Left lung (tissue), 10 donors: ENCODE data around the gene ACOT7. TPM values are rescaled to one million over a fixed set of nuclear protein-coding genes. Genes with fewer than 3 reads are reported as not detected.

ENCODE experiments used
- ATAC-seq: fragments of 200-7000 bp; cut with Tn5 transposase; one replicate; pipeline ENCODE4 v1.9.1; 2020; ENCODE audit warnings: moderate library complexity
- DNase-seq, 4 donors: peaks; one replicate each; pipeline ENCODE4 v3.0.0-alpha.2; 2013 to 2020
- H3K27ac ChIP-seq, 2 donors: fragments of 200-600 bp; sonication (generic) in 1 of 2; one replicate each; pipeline versions ENCODE4 v1.5.0 to v1.8.0; 2020 to 2021
- H3K27me3 ChIP-seq, 2 donors: fragments of 200-600 bp; sonication (generic) in 1 of 2; one replicate each; pipeline versions ENCODE4 v1.5.0 to v1.8.0; 2020 to 2021
- H3K36me3 ChIP-seq, 2 donors: fragments of 200-600 bp; sonication (generic) in 1 of 2; one replicate each; pipeline versions ENCODE4 v1.5.0 to v1.8.0; 2020 to 2021
- H3K4me1 ChIP-seq, 2 donors: fragments of 200-600 bp; one replicate each; pipeline ENCODE4 v1.8.0; 2021
- H3K4me3 ChIP-seq, 2 donors: fragments of 200-600 bp; sonication (generic) in 1 of 2; one replicate each; pipeline versions ENCODE4 v1.5.0 to v1.8.0; 2020 to 2021; ENCODE audit warnings: mild to moderate bottlenecking in 1 of 2
- H3K9me3 ChIP-seq, 2 donors: fragments of 200-600 bp; sonication (generic) in 1 of 2; one replicate each; pipeline versions ENCODE4 v1.5.0 to v1.8.0; 2020 to 2021
- intact Hi-C, 2 donors: fragments of 100-400 bp; cut with DNase I; formaldehyde crosslinking; loops; one replicate each; pipeline versions ENCODE4 v1.11.2 to v1.14.2; 2022
- polyA plus RNA-seq, 6 donors: library from polyadenylated mRNA; unstranded; fragments of 120-200 nt; gene quantifications; one replicate each; pipeline ENCODE4 v1.2.1, GENCODE V29; 2013; ENCODE audit not compliant: insufficient read length in 6 of 6
- total RNA-seq, 2 donors: library from RNA; stranded (reverse); fragmentation: NEBNext Ultra II Directional; extraction: Animal tissue kit (Norgen Biotek cat#: 25700); gene quantifications; one replicate each; pipeline ENCODE4 v1.2.1, GENCODE V29; 2021
- TF ChIP-seq, protein P1 (sequence below), 2 donors: fragments of 200-600 bp; sonication (generic) in 1 of 2; IDR thresholded peaks; one replicate each; pipeline versions ENCODE4 v1.5.0 to v1.8.0; 2021; ENCODE audit warnings: antibody characterized with exemption in 2 of 2
- donor health status: DM: no; HTN: yes; CAD: no.
- donor health status: DM: no; HTN: no; CAD: no.

Gene ACOT7
- total and polyA plus RNA-seq, 8 donors = 13.1 to 30.1 (median 14.9) TPM

DNA sequence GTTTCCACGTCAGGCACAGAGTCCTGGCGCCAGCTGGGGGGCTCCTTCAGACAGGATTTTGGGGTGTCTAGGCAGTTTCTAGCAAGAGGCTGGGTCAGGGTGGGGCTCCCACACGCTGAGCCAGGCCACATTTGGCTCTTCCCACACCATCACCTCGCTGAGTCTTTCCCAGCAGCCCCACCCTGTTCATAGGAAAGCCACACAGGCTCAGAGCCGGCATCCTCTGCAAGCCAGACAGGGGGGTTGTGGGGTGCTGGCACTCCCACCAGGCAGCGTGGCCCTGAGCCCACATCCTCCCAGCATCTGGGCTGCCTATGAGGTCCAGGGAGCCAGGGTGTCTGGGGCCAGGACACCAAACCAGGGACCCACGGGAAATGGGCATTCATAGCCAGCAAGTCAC lies 129.9 kb downstream of the ACOT7 start:
- Histone ChIP-seq H3K4me3 (no peak overlapping the region), H3K27ac (no peak overlapping the region), H3K9me3 (no peaks in the 10 kb centered on the region), H3K36me3 (no peaks in the 10 kb centered on the region), H3K4me1 (peaks cover 6 to 26% of the 10 kb centered on the region in 2 donors), H3K27me3 (peaks cover 0 to 46% of the 10 kb centered on the region in 2 donors)
- ATAC-seq = no peak
- intact Hi-C loops = no loop called here
- DNase-seq = no peak
- TF ChIP-seq, protein P1, sequence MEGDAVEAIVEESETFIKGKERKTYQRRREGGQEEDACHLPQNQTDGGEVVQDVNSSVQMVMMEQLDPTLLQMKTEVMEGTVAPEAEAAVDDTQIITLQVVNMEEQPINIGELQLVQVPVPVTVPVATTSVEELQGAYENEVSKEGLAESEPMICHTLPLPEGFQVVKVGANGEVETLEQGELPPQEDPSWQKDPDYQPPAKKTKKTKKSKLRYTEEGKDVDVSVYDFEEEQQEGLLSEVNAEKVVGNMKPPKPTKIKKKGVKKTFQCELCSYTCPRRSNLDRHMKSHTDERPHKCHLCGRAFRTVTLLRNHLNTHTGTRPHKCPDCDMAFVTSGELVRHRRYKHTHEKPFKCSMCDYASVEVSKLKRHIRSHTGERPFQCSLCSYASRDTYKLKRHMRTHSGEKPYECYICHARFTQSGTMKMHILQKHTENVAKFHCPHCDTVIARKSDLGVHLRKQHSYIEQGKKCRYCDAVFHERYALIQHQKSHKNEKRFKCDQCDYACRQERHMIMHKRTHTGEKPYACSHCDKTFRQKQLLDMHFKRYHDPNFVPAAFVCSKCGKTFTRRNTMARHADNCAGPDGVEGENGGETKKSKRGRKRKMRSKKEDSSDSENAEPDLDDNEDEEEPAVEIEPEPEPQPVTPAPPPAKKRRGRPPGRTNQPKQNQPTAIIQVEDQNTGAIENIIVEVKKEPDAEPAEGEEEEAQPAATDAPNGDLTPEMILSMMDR (IDR thresholded peaks at IDR 0.05) = no peak

DNA sequence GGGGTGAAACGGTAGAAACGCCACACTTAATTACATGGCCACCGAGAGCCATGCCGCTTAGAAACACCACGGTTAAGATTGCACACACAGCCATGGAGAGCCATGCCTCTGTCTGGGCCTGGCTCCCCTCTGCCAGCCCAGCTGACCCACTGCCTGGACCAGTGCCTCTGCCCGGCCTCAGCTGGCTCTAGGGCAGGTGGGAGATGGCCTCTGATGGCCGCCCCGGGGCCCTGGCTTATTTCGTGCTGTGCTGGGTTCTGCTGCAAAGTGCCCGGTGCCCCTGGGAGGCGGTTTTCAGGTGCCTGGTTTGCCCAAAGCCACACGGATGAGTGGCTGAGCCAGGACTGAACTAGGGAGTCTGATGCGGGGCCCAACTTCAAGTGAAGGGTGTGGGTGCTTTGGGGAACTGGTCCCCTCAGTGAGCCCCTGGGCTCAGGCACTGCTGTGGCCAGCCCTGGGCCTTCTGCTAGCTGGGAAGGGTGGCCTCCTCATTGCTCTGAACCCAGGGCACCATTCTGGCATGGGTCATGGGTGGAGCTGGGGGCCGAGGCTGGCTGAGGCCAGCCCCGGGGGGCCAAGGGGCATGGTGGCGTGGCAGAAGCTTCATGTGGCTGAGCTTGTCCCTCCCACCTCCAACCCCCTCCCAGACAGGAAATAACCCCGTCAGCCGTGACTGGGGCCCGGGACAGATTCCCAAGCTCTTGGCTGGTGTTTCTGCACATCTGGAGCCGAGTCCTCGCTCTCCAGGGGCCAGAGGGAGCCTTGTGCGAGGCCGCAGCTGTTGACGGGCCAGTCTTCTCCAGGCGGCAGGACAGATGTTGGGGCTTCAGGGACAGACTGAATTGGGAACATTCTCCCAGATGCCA lies 130.8 kb downstream of the ACOT7 start:
- ATAC-seq = no peak
- H3K27me3 ChIP-seq = peaks cover 0 to 55% of the 10 kb centered on the region in 2 donors
- H3K36me3 ChIP-seq = no peaks in the 10 kb centered on the region
- no peak overlapping the region for H3K4me3 ChIP-seq
- H3K9me3 ChIP-seq = no peaks in the 10 kb centered on the region
- TF ChIP-seq, protein P1 (IDR thresholded peaks at IDR 0.05) = no peak
- H3K4me1 ChIP-seq = peaks cover 6 to 26% of the 10 kb centered on the region in 2 donors
- peak overlapping the region in 1 of 2 donors; percentile 44 for H3K27ac ChIP-seq
- DNase-seq = peak in 2 of 4 donors; percentile 80 to 93
- intact Hi-C loops = no loop called here

DNA sequence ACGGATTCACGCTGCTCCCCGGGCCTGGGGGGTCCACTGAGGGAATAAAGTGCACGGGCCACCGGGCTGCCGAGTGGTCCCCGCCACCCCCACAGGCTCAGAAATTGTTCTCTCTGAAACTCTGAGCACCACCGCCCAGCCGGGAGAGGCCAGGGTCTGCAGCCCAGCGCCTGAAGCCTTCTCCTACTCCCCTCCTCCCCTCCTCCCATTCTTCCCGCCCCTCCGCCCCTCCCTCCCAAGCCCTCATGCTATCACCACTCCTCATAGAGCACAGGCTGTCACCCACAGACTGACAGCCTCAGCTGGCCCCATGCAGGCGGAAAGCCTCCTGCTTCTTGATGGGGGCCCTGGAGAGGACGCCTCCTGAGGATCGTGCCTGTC lies 132.0 kb downstream of the ACOT7 start:
- intact Hi-C loops = no loop called here
- no peaks in the 10 kb centered on the region for H3K36me3 ChIP-seq
- ATAC-seq = no peak
- H3K27ac ChIP-seq = peak overlapping the region in 1 of 2 donors; percentile 13
- H3K4me1 ChIP-seq = peaks cover 6 to 26% of the 10 kb centered on the region in 2 donors
- H3K27me3 ChIP-seq = peaks cover 0 to 66% of the 10 kb centered on the region in 2 donors
- peak overlapping the region; percentile 32 to 61 for H3K4me3 ChIP-seq
- H3K9me3 ChIP-seq = no peaks in the 10 kb centered on the region
- TF ChIP-seq, protein P1 (IDR thresholded peaks at IDR 0.05) = no peak
- DNase-seq = peak in 1 of 4 donors; percentile 63

DNA sequence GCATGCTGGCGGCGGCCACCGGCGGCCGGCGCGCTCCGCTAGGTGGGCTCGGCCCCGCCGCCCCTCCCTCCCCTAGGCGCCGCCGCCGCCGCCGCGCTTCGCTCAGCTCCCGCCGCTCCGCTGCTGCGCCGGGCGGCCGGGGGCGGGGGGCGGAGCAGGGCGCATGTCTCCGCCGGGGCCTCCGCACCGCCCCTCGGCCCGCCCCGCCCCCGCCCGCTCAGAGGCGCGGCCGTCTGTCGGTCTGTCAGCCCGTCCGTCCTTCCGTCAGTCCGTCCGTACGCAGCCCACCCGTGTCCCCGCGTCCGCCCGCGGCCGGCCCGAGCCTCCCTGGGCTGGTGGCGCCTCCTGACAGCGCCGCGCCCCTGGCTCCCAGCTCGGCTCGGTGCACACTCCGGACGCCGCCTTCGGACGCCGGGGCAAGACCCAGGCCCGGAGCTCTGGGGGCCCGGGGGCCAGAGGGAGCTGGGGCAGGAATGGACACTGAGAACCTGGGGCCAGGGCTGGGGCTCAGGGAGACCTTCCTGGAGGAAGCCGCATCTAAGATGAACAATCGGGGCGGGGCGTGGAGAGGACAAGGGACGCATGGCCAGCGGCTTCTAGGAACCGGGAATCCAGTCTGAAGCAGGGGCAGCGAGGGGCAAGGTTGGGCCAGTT lies 132.5 kb downstream of the ACOT7 start, which contains the start of gene GPR153:
TSS of gene GPR153 (minus strand) at position 138 of the 654 bp plus-strand sequence. CDS start 6,193 bp downstream, outside the sequence.
- peak within 1 kb of the TSS; percentile 52 to 61 for H3K4me3 ChIP-seq
- intact Hi-C loops = no loop called here
- no peaks in the 10 kb centered on the region for H3K9me3 ChIP-seq
- H3K27me3 ChIP-seq = peaks cover 0 to 69% of the 10 kb centered on the region in 2 donors
- TF ChIP-seq, protein P1 (IDR thresholded peaks at IDR 0.05) = no peak
- peak; percentile 72 for ATAC-seq
- no peaks in the 10 kb centered on the region for H3K36me3 ChIP-seq
- peaks cover 6 to 26% of the 10 kb centered on the region in 2 donors for H3K4me1 ChIP-seq
- peak within 1 kb of the TSS in 1 of 2 donors; percentile 44 for H3K27ac ChIP-seq
- DNase-seq = peak in 1 of 4 donors; percentile 61
